Heart right ventricle (tissue), 16 donors: ENCODE data around the gene HIKESHI. TPM values are rescaled to one million over a fixed set of nuclear protein-coding genes. Genes with fewer than 3 reads are reported as not detected.

Source experiments
- ATAC-seq, 8 donors: fragments of 200-7000 bp; cut with Tn5 transposase; one replicate each; pipeline ENCODE4 v1.9.1; 2020; ENCODE audit warnings: mild to moderate bottlenecking in 8 of 8, moderate library complexity in 8 of 8, moderate number of reproducible peaks in 1 of 8
- DNase-seq, 2 donors: peaks; one replicate each; pipeline ENCODE4 v3.0.0-alpha.2; 2020
- H3K27ac ChIP-seq, 10 donors: fragments of 200-600 bp; sonication (generic) in 2 of 10; one replicate each; pipeline versions ENCODE4 v1.5.0 to v1.8.0; 2020 to 2022; ENCODE audit warnings: mild to moderate bottlenecking in 3 of 10
- H3K27me3 ChIP-seq, 7 donors: fragments of 200-600 bp; one replicate each; pipeline ENCODE4 v1.8.0; 2021 to 2022; ENCODE audit warnings: mild to moderate bottlenecking in 2 of 7
- H3K36me3 ChIP-seq, 9 donors: fragments of 200-600 bp; sonication (generic) in 1 of 9; one replicate each; pipeline versions ENCODE4 v1.5.0 to v1.8.0; 2020 to 2022; ENCODE audit warnings: mild to moderate bottlenecking in 2 of 9
- H3K4me1 ChIP-seq, 9 donors: fragments of 200-600 bp; sonication (generic) in 1 of 9; one replicate each; pipeline versions ENCODE4 v1.5.0 to v1.8.0; 2020 to 2022; ENCODE audit warnings: mild to moderate bottlenecking in 4 of 9
- H3K4me3 ChIP-seq, 10 donors: fragments of 200-600 bp; sonication (generic) in 2 of 10; one replicate each; pipeline versions ENCODE4 v1.5.0 to v1.8.0; 2020 to 2022; ENCODE audit warnings: mild to moderate bottlenecking in 7 of 10, moderate library complexity in 2 of 10
- H3K9me3 ChIP-seq, 11 donors: fragments of 200-600 bp in 10 of 11; sonication (generic) in 2 of 11; one replicate each; pipeline versions ENCODE4 v1.5.0 to v1.8.0; 2013 to 2022; ENCODE audit warnings: mild to moderate bottlenecking in 2 of 11, control low read depth in 1 of 11, moderate library complexity in 1 of 11
- WGBS, 2 donors: extraction: QIAGEN DNeasy Blood & Tissue Kit; methylation state at CpG; one replicate each; pipeline ENCODE4 v1.1.7; 2013; ENCODE audit warnings: inconsistent platforms in 1 of 2; 5-methylcytosine and 5-hydroxymethylcytosine counted together
- intact Hi-C, 10 donors: fragments of 100-400 bp; cut with DNase I; formaldehyde crosslinking; loops; one replicate each; pipeline versions ENCODE4 v1.11.1 to v1.14.2; 2022
- polyA plus RNA-seq, 2 donors: library from polyadenylated mRNA; stranded (reverse); fragments of 200-250 nt; gene quantifications; one replicate each; pipeline ENCODE4 v1.2.3, GENCODE V29; 2013
- total RNA-seq, 10 donors: library from RNA; stranded (reverse); fragmentation: NEBNext Ultra II Directional in 3 of 10; extraction: Animal tissue kit (Norgen Biotek cat#: 25700) in 3 of 10; gene quantifications; one replicate each; pipeline versions ENCODE4 v1.2.1 to v1.2.4, GENCODE V29; 2021 to 2023
- TF ChIP-seq, protein P1 (sequence below), 9 donors: fragments of 200-600 bp; sonication (generic) in 2 of 9; IDR thresholded peaks; one replicate each; pipeline versions ENCODE4 v1.5.0 to v1.8.0; 2021 to 2022; ENCODE audit warnings: antibody characterized with exemption in 9 of 9, mild to moderate bottlenecking in 5 of 9, moderate library complexity in 1 of 9
- donor health status: Arrhythmogenic right ventricular cardiomyopathy.
- donor health status: ischemic (EF 13 %, LVEDD 7.1; RV severe dilation, severe dysfunction).
- donor health status: healthy with polysubstance abuse.
- donor health status: DM: no; HTN: yes; CAD: no.
- donor health status: DM: no; HTN: no; CAD: no.
- donor health status: ischemic (EF 25% LVEDD 6.9; RV normal size, moderate dysfunction).
- donor health status: ischemic (EF 25% LVEDD 5.7; RV mildly dilated, moderate dysfunction).
- donor health status: healthy.
- donor health status: DM: yes; HTN: yes; CAD: no.
- donor health status: Ischemic cardiomyopathy.
- donor health status: ischemic (EF 35%, LVEDD 5.7; RV mildly dilated, moderate dysfunction).
- donor health status: nonischemic (EF 11% LVEDD 7.7; RV severe dilation, severe dysfunction).
- donor health status: DM: yes; HTN: yes; CAD: no.
- donor health status: PGD.
- donor health status: ischemic (EF 29% LVEDD 5.4; RV normal size, mild dysfunction).
- donor health status: nonischemic (EF 23%, LVEDD 6.1; RV moderate dilation, normal function).

HIKESHI gene
- total and polyA plus RNA-seq, 12 donors = 42.5 to 78.7 (median 47.1) TPM

DNA sequence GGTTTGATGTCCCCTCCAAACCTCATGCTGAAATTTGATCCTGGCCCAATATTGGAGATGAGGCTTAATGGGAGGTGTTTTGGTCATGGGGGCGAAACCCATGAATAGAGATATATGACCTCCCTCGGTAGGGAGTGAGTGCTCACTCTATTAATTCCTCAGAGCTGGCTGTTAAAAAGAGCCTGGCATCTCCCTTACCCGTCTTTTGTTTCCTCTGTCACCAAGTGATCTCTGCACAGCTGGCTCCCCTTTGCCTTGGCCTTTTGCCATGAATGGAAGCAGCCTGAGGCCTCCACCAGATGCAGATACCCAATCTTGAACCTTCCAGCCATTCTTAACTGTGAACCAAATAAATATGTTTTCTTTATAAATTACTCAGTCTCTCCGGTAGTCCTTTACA is 68.1 kb downstream of the HIKESHI start:
- Histone ChIP-seq H3K9me3 (no peaks in the 10 kb centered on the region), H3K36me3 (no peaks in the 10 kb centered on the region), H3K4me3 (no peak overlapping the region), H3K27me3 (no peaks in the 10 kb centered on the region), H3K27ac (no peak overlapping the region), H3K4me1 (peaks cover 0 to 7% (median 0%) of the 10 kb centered on the region in 9 donors)
- no peak for DNase-seq
- intact Hi-C loops = no loop called here
- WGBS, 2 donors = 81 to 84% methylated on average over 4 of the region's 4 CpGs
- ATAC-seq = no peak
- TF ChIP-seq, protein P1, sequence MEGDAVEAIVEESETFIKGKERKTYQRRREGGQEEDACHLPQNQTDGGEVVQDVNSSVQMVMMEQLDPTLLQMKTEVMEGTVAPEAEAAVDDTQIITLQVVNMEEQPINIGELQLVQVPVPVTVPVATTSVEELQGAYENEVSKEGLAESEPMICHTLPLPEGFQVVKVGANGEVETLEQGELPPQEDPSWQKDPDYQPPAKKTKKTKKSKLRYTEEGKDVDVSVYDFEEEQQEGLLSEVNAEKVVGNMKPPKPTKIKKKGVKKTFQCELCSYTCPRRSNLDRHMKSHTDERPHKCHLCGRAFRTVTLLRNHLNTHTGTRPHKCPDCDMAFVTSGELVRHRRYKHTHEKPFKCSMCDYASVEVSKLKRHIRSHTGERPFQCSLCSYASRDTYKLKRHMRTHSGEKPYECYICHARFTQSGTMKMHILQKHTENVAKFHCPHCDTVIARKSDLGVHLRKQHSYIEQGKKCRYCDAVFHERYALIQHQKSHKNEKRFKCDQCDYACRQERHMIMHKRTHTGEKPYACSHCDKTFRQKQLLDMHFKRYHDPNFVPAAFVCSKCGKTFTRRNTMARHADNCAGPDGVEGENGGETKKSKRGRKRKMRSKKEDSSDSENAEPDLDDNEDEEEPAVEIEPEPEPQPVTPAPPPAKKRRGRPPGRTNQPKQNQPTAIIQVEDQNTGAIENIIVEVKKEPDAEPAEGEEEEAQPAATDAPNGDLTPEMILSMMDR (IDR thresholded peaks at IDR 0.05) = no peak

DNA sequence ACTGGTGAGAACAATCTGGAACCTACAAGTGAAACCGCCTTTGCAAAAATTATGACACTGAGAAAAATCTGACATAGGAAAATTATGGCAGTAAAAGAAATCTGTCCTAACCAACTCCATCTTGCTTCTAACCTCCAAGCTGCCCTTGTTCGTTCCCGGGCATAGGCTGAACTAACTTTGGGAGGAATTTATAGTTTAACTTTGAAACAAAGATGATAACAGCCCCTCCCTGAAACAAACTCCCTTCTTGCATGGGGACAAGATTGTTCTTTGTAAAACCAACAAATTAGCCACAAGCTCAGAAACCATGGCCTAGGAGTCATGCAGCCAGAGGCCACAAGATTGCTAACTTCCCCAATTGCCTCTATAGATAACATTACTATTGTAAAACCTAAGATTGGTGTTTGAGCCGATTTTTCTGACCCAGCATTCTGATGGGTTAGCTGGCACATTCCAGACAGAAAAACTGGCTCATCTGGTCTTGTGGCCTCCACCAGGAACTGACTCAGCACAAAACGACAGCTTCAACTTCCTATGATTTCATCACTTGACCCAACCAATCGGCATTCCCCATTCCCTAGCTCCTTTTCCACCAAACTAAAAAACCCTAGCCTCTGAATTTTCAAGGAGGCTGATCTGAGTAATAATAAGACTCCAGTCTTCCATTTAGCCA is 69.0 kb downstream of the HIKESHI start:
- intact Hi-C loops = no loop called here
- Histone ChIP-seq H3K36me3 (no peaks in the 10 kb centered on the region), H3K4me1 (peaks cover 0 to 7% (median 0%) of the 10 kb centered on the region in 9 donors), H3K4me3 (no peak overlapping the region), H3K27ac (no peak overlapping the region), H3K27me3 (no peaks in the 10 kb centered on the region), H3K9me3 (no peaks in the 10 kb centered on the region)
- DNase-seq (no peak), ATAC-seq (no peak)
- TF ChIP-seq, protein P1 (IDR thresholded peaks at IDR 0.05) = no peak
- 75 to 82% methylated on average over 6 of the region's 6 CpGs for WGBS, 2 donors

DNA sequence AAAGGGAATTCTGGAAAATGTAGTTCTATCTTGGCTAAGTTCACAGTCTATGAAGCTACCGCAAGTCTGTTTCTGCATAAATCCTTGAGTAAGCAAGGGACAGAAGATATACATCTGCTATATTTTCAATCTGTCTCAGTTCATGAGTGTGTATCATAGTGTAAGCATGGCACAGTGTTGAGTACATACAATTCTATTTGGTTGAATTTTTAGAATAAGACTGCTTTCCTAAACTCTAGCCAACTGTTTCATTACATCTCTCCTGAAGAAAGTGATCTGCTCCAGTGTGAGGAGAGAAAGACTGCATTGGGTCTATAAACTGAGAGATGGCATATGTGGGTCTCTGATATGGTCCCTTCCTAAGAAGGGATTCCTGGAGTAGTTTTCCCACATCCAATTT is 70.0 kb downstream of the HIKESHI start:
- Histone ChIP-seq H3K36me3 (no peaks in the 10 kb centered on the region), H3K4me1 (peaks cover 0 to 7% (median 0%) of the 10 kb centered on the region in 9 donors)

DNA sequence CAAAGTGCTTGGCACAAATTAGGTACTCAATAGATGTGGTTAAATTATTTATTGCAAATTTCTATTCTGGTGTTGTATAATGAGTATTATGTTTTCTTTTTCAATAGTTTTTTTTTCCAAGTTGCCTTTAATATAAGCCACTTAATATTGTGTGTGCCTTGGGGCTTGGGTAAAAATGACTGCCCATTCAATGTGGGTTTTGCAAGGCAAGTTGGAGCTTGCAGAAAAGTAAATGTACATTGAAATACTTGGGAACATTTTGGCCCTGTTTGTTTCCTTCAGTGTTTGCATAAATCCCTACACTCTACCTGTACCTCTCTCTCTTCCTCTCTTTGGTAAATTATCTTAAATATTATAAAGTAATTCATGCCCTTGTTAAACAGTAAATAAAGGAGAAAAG is 70.5 kb downstream of the HIKESHI start:
- ATAC-seq (no peak), DNase-seq (no peak)
- Histone ChIP-seq H3K4me1 (peaks cover 0 to 7% (median 0%) of the 10 kb centered on the region in 9 donors), H3K27me3 (no peaks in the 10 kb centered on the region), H3K9me3 (peaks cover 0 to 6% (median 0%) of the 10 kb centered on the region in 11 donors), H3K27ac (no peak overlapping the region), H3K4me3 (no peak overlapping the region), H3K36me3 (no peaks in the 10 kb centered on the region)
- intact Hi-C loops = no loop called here
- TF ChIP-seq, protein P1 (IDR thresholded peaks at IDR 0.05) = no peak

More for the DNA sequence above, 70.0 kb downstream of the HIKESHI start:
- H3K27ac ChIP-seq = no peak overlapping the region
- 98 to 99% methylated on average over 1 of the region's 1 CpG for WGBS, 2 donors
- no peak overlapping the region for H3K4me3 ChIP-seq
- TF ChIP-seq, protein P1 (IDR thresholded peaks at IDR 0.05) = no peak
- ATAC-seq (no peak), DNase-seq (no peak)
- H3K27me3 ChIP-seq = no peaks in the 10 kb centered on the region
- intact Hi-C loops = no loop called here
- peaks cover 0 to 1% (median 0%) of the 10 kb centered on the region in 11 donors for H3K9me3 ChIP-seq
